ENCODE measurements around the gene GRK5.

GRK5 gene

DNA sequence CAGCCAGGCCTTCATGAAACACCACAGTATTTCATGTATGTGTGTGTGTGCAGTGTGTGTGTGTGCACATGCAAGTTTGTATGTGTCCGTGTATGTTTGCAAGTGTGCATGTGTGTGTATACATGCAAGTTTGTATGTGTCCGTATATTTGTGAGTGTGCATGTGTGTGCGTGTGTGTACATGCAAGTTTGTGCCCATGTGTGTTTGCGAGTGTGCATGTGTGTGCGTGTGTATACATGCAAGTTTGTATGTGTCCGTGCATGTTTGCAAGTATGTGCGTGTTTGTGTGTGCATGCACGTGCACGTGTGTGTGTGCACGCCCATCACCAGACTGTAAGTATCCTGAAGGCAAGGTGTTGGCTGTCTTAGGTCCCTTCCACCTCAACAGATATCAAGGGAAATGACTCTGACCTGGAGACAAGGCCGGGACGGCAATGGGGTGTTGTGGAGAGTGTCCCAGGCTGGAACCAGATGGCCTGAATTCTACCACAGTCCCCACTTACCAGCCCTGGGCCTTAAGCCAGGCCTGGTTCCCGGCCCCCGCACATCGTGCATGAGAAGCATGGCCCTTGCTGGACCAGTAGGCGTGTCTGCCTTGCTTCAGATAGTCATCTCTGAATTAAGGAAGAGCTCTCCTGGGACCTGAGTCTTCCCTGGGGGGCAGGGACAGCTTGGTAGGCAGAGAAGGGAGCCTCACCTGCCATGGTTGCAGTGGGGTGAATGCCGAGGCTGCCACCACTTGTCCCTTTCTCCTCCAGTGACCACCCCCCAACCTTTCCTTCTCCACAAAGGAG, 140.0 kb downstream of the GRK5 start:
- no peak overlapping the region for H3K27ac ChIP-seq
- TF ChIP-seq, protein P1, sequence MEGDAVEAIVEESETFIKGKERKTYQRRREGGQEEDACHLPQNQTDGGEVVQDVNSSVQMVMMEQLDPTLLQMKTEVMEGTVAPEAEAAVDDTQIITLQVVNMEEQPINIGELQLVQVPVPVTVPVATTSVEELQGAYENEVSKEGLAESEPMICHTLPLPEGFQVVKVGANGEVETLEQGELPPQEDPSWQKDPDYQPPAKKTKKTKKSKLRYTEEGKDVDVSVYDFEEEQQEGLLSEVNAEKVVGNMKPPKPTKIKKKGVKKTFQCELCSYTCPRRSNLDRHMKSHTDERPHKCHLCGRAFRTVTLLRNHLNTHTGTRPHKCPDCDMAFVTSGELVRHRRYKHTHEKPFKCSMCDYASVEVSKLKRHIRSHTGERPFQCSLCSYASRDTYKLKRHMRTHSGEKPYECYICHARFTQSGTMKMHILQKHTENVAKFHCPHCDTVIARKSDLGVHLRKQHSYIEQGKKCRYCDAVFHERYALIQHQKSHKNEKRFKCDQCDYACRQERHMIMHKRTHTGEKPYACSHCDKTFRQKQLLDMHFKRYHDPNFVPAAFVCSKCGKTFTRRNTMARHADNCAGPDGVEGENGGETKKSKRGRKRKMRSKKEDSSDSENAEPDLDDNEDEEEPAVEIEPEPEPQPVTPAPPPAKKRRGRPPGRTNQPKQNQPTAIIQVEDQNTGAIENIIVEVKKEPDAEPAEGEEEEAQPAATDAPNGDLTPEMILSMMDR (conservative IDR thresholded peaks at IDR 0.05; ENCODE audit: low read depth): no peak
- POLR2A ChIA-PET (ENCODE audit: low non-redundant PET): no interaction called here
- CTCF ChIA-PET: no interaction called here
- no peak for DNase-seq (ENCODE audit: low spot score)

DNA sequence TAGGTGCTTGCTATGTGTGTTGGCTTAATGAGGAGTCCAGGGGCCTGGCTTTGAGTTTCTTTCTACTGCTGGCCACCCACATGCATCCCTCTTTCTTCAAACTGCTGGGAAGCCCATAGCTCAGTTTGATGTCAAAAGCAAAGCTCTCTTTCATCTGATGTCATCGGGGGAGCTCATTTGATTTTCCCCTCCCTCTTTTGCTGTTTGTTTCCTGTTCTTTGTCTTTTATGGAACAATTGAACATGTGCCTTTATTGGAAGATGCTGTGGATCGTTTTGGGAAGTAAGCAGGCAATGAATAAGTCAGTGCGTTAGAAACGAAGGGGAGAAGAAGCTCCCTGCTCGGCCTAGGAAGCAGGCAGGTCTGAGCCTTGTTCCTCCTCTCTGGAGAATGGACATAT, 140.7 kb downstream of the GRK5 start:
- H3K27ac ChIP-seq: no peak overlapping the region
- POLR2A ChIA-PET (ENCODE audit: low non-redundant PET): no interaction called here
- CTCF ChIA-PET: interaction anchor here (0.6 kb wide), 2 partner anchors 17 to 799 kb away, joined by 3 read pairs; no protein-coding TSS in a partner anchor
- no peak for DNase-seq (ENCODE audit: low spot score)
- TF ChIP-seq, protein P1 (conservative IDR thresholded peaks at IDR 0.05; ENCODE audit: low read depth): no peak

DNA sequence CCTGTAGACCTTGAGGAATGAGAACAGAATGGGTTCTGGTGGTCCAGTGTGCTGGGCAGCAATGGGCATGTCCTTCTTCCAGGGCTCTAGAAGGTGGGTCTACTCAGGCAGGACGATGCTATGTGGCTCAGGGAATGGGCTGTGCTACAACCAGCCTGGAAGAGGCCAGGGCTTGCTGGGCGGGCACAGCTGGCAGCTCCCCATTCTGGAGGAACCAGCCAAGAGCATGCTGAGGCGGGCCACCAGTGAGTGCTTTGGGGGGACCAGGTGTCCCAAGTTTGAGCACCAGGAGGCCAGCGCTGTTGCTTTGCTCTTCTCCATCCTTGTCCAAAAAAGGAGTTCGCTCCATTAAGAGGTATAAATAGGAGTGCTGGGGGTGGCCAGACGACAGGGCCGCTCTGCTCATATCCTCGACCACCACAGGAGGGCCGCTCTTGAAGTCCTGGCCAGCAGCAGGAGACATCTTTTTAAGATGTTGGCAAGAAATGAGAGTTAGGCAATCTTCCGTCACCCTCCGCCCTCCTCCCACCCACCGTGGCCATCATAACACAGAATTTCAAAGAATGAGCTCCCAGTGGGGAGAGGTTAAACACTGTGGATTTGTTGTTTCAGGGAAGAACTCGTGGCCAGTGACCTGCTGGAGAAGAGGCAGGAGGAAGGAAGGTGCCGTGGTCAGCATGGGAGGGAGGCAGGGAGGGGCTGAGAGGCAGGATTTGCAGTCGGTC, 141.3 kb downstream of the GRK5 start:
- TF ChIP-seq, protein P1 (conservative IDR thresholded peaks at IDR 0.05; ENCODE audit: low read depth): no peak
- POLR2A ChIA-PET (ENCODE audit: low non-redundant PET): interaction anchor here (0.5 kb wide), 1 partner anchor 19 kb away, joined by 6 read pairs; no protein-coding TSS in a partner anchor
- no peak for DNase-seq (ENCODE audit: low spot score)
- no peak overlapping the region for H3K27ac ChIP-seq
- CTCF ChIA-PET: interaction anchor here (0.6 kb wide), 2 partner anchors 18 to 798 kb away, joined by 3 read pairs; no protein-coding TSS in a partner anchor

DNA sequence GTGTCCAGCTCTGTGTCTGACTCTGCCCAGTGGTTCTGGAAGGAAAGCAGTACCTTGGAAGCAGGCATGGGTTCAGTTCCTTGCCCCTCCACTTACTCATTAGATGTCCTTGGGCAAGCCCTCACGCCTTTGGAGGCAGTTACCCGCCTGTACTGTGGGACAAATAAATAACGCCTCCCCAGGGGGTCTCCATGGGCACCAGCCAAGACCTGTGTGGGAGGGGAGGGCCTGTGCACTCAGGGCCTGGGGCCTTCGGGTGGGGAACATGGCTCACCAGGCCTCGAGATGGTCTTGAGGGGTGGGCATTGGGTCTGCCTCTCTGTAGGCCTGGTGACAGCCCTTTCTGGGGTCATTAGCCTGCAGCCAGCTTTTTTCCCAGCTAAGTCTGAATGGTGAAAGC, 142.0 kb downstream of the GRK5 start:
- TF ChIP-seq, protein P1 (conservative IDR thresholded peaks at IDR 0.05; ENCODE audit: low read depth): no peak
- ChIA-PET CTCF (no interaction called here), POLR2A (ENCODE audit: low non-redundant PET) (no interaction called here)
- H3K27ac ChIP-seq: no peak overlapping the region
- no peak for DNase-seq (ENCODE audit: low spot score)

DNA sequence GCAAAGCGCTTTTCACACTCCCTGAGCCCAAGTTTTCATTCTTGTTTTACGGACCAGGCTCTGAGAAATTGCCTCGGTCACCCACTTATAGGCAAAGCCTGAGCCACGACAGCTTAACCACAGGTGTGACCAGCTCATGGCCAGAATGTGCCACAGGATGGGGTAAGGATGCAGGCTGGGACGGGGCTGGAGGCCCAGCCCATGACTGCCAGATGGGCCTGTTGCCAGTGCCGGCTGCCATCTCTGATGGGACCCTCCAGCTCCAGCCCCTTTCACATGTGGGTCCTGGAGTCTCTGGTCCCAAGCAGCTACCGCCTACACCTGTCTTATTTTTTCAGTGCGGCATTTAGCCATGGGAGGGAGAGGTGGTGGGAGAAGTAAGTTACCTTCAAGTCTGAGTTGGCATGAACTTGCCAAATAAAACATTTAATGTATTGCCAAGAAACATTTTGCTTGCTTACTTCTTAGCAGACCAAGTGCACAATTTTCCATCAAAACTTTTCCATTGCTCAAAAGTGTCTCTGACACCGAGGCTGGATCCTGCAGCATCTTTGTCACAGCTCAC, 142.6 kb downstream of the GRK5 start:
- no peak for DNase-seq (ENCODE audit: low spot score)
- POLR2A ChIA-PET (ENCODE audit: low non-redundant PET): no interaction called here
- TF ChIP-seq, protein P1 (conservative IDR thresholded peaks at IDR 0.05; ENCODE audit: low read depth): no peak
- no peak overlapping the region for H3K27ac ChIP-seq
- CTCF ChIA-PET: interaction anchor here (0.6 kb wide), 1 partner anchor 158 kb away, joined by 3 read pairs; no protein-coding TSS in a partner anchor

DNA sequence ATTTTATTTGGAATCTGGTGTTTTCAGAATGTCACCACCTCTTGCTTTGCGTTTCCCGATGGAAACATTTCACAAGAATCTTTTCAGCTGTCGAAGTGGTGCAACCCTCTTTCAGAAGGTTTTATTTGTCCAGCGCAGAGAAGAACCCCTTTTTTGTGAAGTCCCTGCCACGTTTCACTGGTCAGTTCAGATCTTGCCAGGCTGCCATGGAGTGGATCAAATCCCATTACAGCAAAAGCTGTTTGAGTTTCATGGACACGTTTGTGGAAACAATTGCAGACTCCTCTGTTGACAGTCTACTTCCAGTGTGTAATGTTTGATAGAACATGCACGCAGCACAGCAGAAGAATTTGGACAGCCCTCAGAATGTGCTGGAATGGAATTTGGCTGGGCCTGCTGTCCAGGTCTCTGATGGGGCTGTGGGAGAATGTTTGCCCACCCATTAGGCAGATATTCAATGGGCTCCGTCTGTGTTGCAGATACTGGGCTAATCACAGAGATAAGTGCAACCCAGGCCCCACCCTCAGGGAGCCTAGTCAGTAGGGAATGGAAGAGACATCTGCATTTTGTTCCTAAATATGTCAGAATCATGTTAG, 143.2 kb downstream of the GRK5 start:
- no peak overlapping the region for H3K27ac ChIP-seq
- DNase-seq (ENCODE audit: low spot score): no peak
- TF ChIP-seq, protein P1 (conservative IDR thresholded peaks at IDR 0.05; ENCODE audit: low read depth): no peak
- ChIA-PET POLR2A (ENCODE audit: low non-redundant PET) (interaction anchor here (0.6 kb wide), 1 partner anchor 11 kb away, joined by 7 read pairs; no protein-coding TSS in a partner anchor), CTCF (no interaction called here)
